Measurements from ENCODE around the gene RNF114. TPM values are rescaled to one million over a fixed set of nuclear protein-coding genes. Genes with fewer than 3 reads are reported as not detected.

RNF114 gene
- total RNA-seq, 1 experiment from 2014 or later: 72.3 TPM

DNA sequence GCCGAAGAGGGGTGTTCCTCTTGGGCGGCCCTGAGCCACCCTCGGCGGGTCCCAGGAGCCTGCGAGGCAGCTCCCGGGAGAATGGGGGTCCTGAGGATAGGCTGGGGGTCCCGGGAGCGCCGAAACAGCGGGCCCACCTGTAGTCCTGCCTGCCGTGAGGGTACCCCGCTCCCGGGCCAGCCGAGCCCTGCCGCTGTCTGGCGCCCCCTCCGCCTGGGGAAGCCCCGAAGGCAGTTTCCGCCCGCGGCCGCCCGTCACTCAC, 21.1 kb upstream of the RNF114 start:
- H3K9me3 Mint-ChIP-seq (ENCODE audit: low read depth, unreplicated experiment): no peaks in the 10 kb centered on the region
- no peak for TF ChIP-seq CTCF (IDR thresholded peaks at IDR 0.05; ENCODE audit: unreplicated experiment)
- no TSS peak for BruUV-seq (replicated peaks)
- H3K4me1 Mint-ChIP-seq (ENCODE audit: low read depth, unreplicated experiment): peaks cover 55% of the 10 kb centered on the region
- peak overlapping the region; percentile 99 for H3K27ac Mint-ChIP-seq (ENCODE audit: unreplicated experiment)
- H3K4me3 Mint-ChIP-seq (ENCODE audit: low read depth, unreplicated experiment): peak overlapping the region; percentile 95
- CTCF ChIA-PET: interaction anchor here (1.3 to 2.0 kb wide), 2 partner anchors 10 to 21 kb away, joined by 4 to 12 read pairs; partner anchors contain the start of gene RNF114
- no peaks in the 10 kb centered on the region for H3K27me3 Mint-ChIP-seq (ENCODE audit: unreplicated experiment)
- intact Hi-C loops (cut with micrococcal nuclease; ENCODE audit: unreplicated experiment): no loop called here
- no peak for DNase-seq
- peaks cover 42% of the 10 kb centered on the region for H3K36me3 Mint-ChIP-seq (ENCODE audit: insufficient read depth, unreplicated experiment)

GRCh38 chr20:49915380-49916145, 20.6 kb upstream of the RNF114 start, which contains the start of gene SPATA2:
Gene SPATA2 (minus strand): TSS chr20:49915529. CDS start chr20:49908490, 7,039 bp downstream.
- CTCF ChIA-PET: interaction anchor here (0.6 to 2.0 kb wide), 10 partner anchors 9 to 303 kb away, joined by 3 to 12 read pairs (median 4); partner anchors contain the start of gene RNF114
- peak within 1 kb of the TSS; percentile 95 for H3K4me3 Mint-ChIP-seq (ENCODE audit: low read depth, unreplicated experiment)
- H3K9me3 Mint-ChIP-seq (ENCODE audit: low read depth, unreplicated experiment): no peaks in the 10 kb centered on the region
- peak; percentile 98 for DNase-seq
- intact Hi-C loops (cut with micrococcal nuclease; ENCODE audit: unreplicated experiment): no loop called here
- no peaks in the 10 kb centered on the region for H3K27me3 Mint-ChIP-seq (ENCODE audit: unreplicated experiment)
- H3K27ac Mint-ChIP-seq (ENCODE audit: unreplicated experiment): peak within 1 kb of the TSS; percentile 99
- no TSS peak for BruUV-seq (replicated peaks)
- H3K4me1 Mint-ChIP-seq (ENCODE audit: low read depth, unreplicated experiment): peaks cover 50% of the 10 kb centered on the region
- no peak for TF ChIP-seq CTCF (IDR thresholded peaks at IDR 0.05; ENCODE audit: unreplicated experiment)
- peaks cover 42% of the 10 kb centered on the region for H3K36me3 Mint-ChIP-seq (ENCODE audit: insufficient read depth, unreplicated experiment)

- Mint-ChIP-seq H3K4me3 (ENCODE audit: low read depth, unreplicated experiment) (peak overlapping the region; percentile 95), H3K27me3 (ENCODE audit: unreplicated experiment) (no peaks in the 10 kb centered on the region), H3K36me3 (ENCODE audit: insufficient read depth, unreplicated experiment) (peaks cover 42% of the 10 kb centered on the region), H3K4me1 (ENCODE audit: low read depth, unreplicated experiment) (peaks cover 42% of the 10 kb centered on the region), H3K9me3 (ENCODE audit: low read depth, unreplicated experiment) (no peaks in the 10 kb centered on the region), H3K27ac (ENCODE audit: unreplicated experiment) (peak overlapping the region; percentile 99)
- TSS peak; percentile 85 for BruUV-seq (replicated peaks)
- CTCF ChIA-PET: interaction anchor here (0.6 to 2.0 kb wide), 18 partner anchors 9 to 771 kb away, joined by 3 to 12 read pairs (median 4); partner anchors contain the start of gene RNF114
- DNase-seq: peak; percentile 85
- intact Hi-C loops (cut with micrococcal nuclease; ENCODE audit: unreplicated experiment): no loop called here
- no peak for TF ChIP-seq CTCF (IDR thresholded peaks at IDR 0.05; ENCODE audit: unreplicated experiment)
Measured at GRCh38 chr20:49916146-49917002, 19.8 kb upstream of the RNF114 start.

GRCh38 chr20:49918446-49918845, 17.8 kb upstream of the RNF114 start:
- H3K9me3 Mint-ChIP-seq (ENCODE audit: low read depth, unreplicated experiment): no peaks in the 10 kb centered on the region
- peaks cover 42% of the 10 kb centered on the region for H3K4me1 Mint-ChIP-seq (ENCODE audit: low read depth, unreplicated experiment)
- BruUV-seq (replicated peaks): no TSS peak
- CTCF ChIA-PET: interaction anchor here (0.5 to 0.6 kb wide), 2 partner anchors 295 to 399 kb away, joined by 3 read pairs; no protein-coding TSS in a partner anchor
- no peaks in the 10 kb centered on the region for H3K27me3 Mint-ChIP-seq (ENCODE audit: unreplicated experiment)
- DNase-seq: no peak
- H3K27ac Mint-ChIP-seq (ENCODE audit: unreplicated experiment): peak overlapping the region; percentile 15
- H3K36me3 Mint-ChIP-seq (ENCODE audit: insufficient read depth, unreplicated experiment): peaks cover 37% of the 10 kb centered on the region
- H3K4me3 Mint-ChIP-seq (ENCODE audit: low read depth, unreplicated experiment): no peak overlapping the region
- no peak for TF ChIP-seq CTCF (IDR thresholded peaks at IDR 0.05; ENCODE audit: unreplicated experiment)
- intact Hi-C loops (cut with micrococcal nuclease; ENCODE audit: unreplicated experiment): no loop called here

Measured in Calu3 (cell line).